ENCODE data around the gene SREBF1.

SREBF1 gene

GRCh38 chr17:17767887-17768418, 68.8 kb downstream of the SREBF1 start:
- no peak overlapping the region for H3K4me3 ChIP-seq (ENCODE audit: low read depth in 1 of 2, low read length in 2 of 2)
- H3K9ac ChIP-seq (ENCODE audit: low read depth, low read length) = no peak overlapping the region
- no peak overlapping the region for H3K27ac ChIP-seq (ENCODE audit: low read length)
- H4K20me1 ChIP-seq (ENCODE audit: insufficient read depth, low read length) = peaks cover 91% of the 10 kb centered on the region
- H3K36me3 ChIP-seq (ENCODE audit: insufficient read depth, low read length) = peaks cover 28% of the 10 kb centered on the region
- no peak for TF ChIP-seq CTCF (IDR thresholded peaks at IDR 0.05; ENCODE audit: borderline replicate concordance, extremely low read depth, low read length, poor library complexity, severe bottlenecking)
- TF ChIP-seq EZH2 (IDR thresholded peaks at IDR 0.05; ENCODE audit: borderline replicate concordance, low read depth, low read length, severe bottlenecking) = no peak
- no peaks in the 10 kb centered on the region for H3K27me3 ChIP-seq (ENCODE audit: insufficient read depth, low read length, poor library complexity)
- no peak overlapping the region for H2AFZ ChIP-seq (ENCODE audit: low read depth, low read length)
- no peak overlapping the region for H3K4me2 ChIP-seq (ENCODE audit: insufficient read depth, low read length)
- peaks cover 96% of the 10 kb centered on the region for H3K79me2 ChIP-seq (ENCODE audit: insufficient read depth, low read length)
- H3K9me3 ChIP-seq (ENCODE audit: insufficient read depth, low read length, severe bottlenecking) = no peaks in the 10 kb centered on the region
- ATAC-seq (ENCODE audit: insufficient read depth, low read depth) = no peak
- DNase-seq = no peak
- H3K4me1 ChIP-seq (ENCODE audit: insufficient read depth, low read length) = no peaks in the 10 kb centered on the region

GRCh38 chr17:17767154-17767869, 69.5 kb downstream of the SREBF1 start:
- ATAC-seq (ENCODE audit: insufficient read depth, low read depth) (no peak), DNase-seq (no peak)
- H3K27me3 ChIP-seq (ENCODE audit: insufficient read depth, low read length, poor library complexity) = no peaks in the 10 kb centered on the region
- H3K36me3 ChIP-seq (ENCODE audit: insufficient read depth, low read length) = peaks cover 29% of the 10 kb centered on the region
- H3K9me3 ChIP-seq (ENCODE audit: insufficient read depth, low read length, severe bottlenecking) = no peaks in the 10 kb centered on the region
- TF ChIP-seq CTCF (IDR thresholded peaks at IDR 0.05; ENCODE audit: borderline replicate concordance, extremely low read depth, low read length, poor library complexity, severe bottlenecking) = no peak
- TF ChIP-seq EZH2 (IDR thresholded peaks at IDR 0.05; ENCODE audit: borderline replicate concordance, low read depth, low read length, severe bottlenecking) = no peak
- no peak overlapping the region for H3K9ac ChIP-seq (ENCODE audit: low read depth, low read length)
- no peaks in the 10 kb centered on the region for H3K4me1 ChIP-seq (ENCODE audit: insufficient read depth, low read length)
- H3K4me3 ChIP-seq (ENCODE audit: low read depth in 1 of 2, low read length in 2 of 2) = no peak overlapping the region
- peaks cover 91% of the 10 kb centered on the region for H4K20me1 ChIP-seq (ENCODE audit: insufficient read depth, low read length)
- H3K79me2 ChIP-seq (ENCODE audit: insufficient read depth, low read length) = peaks cover 97% of the 10 kb centered on the region
- H3K27ac ChIP-seq (ENCODE audit: low read length) = no peak overlapping the region
- H3K4me2 ChIP-seq (ENCODE audit: insufficient read depth, low read length) = no peak overlapping the region
- H2AFZ ChIP-seq (ENCODE audit: low read depth, low read length) = no peak overlapping the region

GRCh38 chr17:17766744-17767120, 70.1 kb downstream of the SREBF1 start:
- H3K36me3 ChIP-seq (ENCODE audit: insufficient read depth, low read length) = peaks cover 29% of the 10 kb centered on the region
- H2AFZ ChIP-seq (ENCODE audit: low read depth, low read length) = no peak overlapping the region
- H3K27me3 ChIP-seq (ENCODE audit: insufficient read depth, low read length, poor library complexity) = no peaks in the 10 kb centered on the region
- H3K9me3 ChIP-seq (ENCODE audit: insufficient read depth, low read length, severe bottlenecking) = no peaks in the 10 kb centered on the region
- no peak for DNase-seq
- H4K20me1 ChIP-seq (ENCODE audit: insufficient read depth, low read length) = peaks cover 91% of the 10 kb centered on the region
- peaks cover 97% of the 10 kb centered on the region for H3K79me2 ChIP-seq (ENCODE audit: insufficient read depth, low read length)
- no peak overlapping the region for H3K4me2 ChIP-seq (ENCODE audit: insufficient read depth, low read length)
- TF ChIP-seq CTCF (IDR thresholded peaks at IDR 0.05; ENCODE audit: borderline replicate concordance, extremely low read depth, low read length, poor library complexity, severe bottlenecking) = no peak
- no peak for TF ChIP-seq EZH2 (IDR thresholded peaks at IDR 0.05; ENCODE audit: borderline replicate concordance, low read depth, low read length, severe bottlenecking)
- ATAC-seq (ENCODE audit: insufficient read depth, low read depth) = no peak
- H3K4me3 ChIP-seq (ENCODE audit: low read depth in 1 of 2, low read length in 2 of 2) = no peak overlapping the region
- no peak overlapping the region for H3K9ac ChIP-seq (ENCODE audit: low read depth, low read length)
- no peaks in the 10 kb centered on the region for H3K4me1 ChIP-seq (ENCODE audit: insufficient read depth, low read length)
- H3K27ac ChIP-seq (ENCODE audit: low read length) = no peak overlapping the region
